ENCODE data around the gene CNMD.
"Not testable (repeated sequence)": the region's sequence is repeated elsewhere in the genome, so short reads cannot be mapped to it uniquely, and the experiment has no call there.

CNMD gene

DNA sequence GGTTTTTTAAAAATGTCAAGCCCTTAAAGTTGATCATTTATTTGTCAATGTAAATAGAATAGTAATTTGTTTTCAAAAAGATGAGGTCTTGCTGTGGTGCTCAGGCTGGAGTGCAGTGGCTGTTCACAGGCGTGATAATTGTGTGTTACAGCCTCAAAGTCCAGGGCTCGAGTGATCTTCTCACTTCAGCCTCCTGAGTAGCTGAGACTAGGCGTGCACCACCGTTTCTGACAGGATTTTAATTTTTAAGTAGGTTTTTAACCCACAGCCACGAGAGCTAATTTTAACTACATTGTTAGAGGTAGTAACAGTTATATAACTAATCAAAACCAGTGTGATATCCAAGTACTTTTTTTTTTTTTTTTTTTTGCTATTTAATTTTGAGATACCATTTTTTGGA, 43.1 kb downstream of the CNMD start:
- no peak for FAIRE-seq

DNA sequence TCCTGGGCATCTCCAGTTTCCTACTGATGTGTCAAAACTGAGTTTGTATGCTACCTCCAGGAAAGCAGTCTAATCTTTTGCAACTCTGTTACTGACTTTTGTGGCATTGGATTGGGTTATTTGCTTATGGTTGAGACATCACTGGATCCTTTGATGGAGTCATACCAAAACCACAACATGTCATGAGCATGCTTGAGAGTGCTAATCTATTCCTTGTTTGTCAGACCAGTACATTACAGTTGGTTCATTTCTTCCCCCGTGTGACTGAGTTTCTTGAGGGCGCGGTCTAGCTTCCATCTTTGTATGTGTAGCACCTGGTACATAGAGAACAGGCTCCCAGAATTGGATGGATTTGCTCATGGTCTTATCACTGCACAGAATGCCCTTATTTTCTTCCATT, 43.8 kb downstream of the CNMD start:
- no peak for DNase-seq (ENCODE audit: insufficient read length, low spot score)
- FAIRE-seq = no peak

More for the DNA sequence above, 43.1 kb downstream of the CNMD start:
- DNase-seq (ENCODE audit: insufficient read length, low spot score) = no peak

DNA sequence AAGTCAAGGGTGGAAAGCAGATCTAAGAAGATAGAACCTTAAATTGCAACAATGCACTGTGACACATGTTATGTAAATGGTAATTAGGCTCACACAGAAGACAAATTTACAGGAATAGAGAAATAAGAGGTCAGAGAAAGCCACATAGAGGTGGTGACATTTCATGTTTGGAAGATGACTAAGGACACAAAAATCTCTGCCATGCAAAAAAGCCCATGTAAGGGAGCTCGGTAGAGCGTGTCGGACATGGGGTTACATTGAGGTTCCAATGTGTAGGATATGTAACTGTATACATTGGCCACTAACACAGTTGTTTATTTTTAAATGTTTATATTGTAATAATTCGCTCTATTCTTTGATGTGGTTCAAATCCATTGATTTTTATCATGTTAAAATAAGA, 53.2 kb downstream of the CNMD start:
- no peak for DNase-seq (ENCODE audit: insufficient read length, low spot score)
- no peak for FAIRE-seq

- not testable (repeated sequence) for FAIRE-seq; DNase-seq (ENCODE audit: insufficient read length, low spot score)
Measured at GRCh38 chr13:52685806-52686205, 53.8 kb downstream of the CNMD start.

GRCh38 chr13:52677823-52678222, 61.8 kb downstream of the CNMD start:
- no peak for FAIRE-seq
- DNase-seq (ENCODE audit: insufficient read length, low spot score) = no peak

DNA sequence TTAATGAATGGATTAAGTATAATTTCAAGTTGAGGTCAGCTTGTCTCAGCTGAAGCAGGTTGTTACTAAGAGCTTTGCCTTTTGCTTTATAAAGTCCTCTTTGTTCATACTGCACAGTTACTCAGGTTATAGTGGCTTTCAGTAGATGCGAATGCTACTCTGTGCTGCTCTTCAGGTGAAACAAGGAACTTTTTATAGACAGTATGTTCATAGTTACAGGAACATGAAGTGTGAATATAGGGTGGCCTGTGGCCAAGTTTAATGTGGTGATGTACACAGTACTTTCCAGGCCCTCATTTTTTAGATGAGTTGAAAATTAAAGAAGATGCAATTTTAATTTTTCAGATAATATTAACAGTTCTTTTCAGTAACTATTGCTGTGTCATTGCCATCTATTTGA, 66.2 kb downstream of the CNMD start:
- FAIRE-seq = no peak

GRCh38 chr13:52670726-52671125, 68.9 kb downstream of the CNMD start:
- FAIRE-seq = no peak
- no peak for DNase-seq (ENCODE audit: insufficient read length, low spot score)

More for the DNA sequence above, 66.2 kb downstream of the CNMD start:
- no peak for DNase-seq (ENCODE audit: insufficient read length, low spot score)

DNA sequence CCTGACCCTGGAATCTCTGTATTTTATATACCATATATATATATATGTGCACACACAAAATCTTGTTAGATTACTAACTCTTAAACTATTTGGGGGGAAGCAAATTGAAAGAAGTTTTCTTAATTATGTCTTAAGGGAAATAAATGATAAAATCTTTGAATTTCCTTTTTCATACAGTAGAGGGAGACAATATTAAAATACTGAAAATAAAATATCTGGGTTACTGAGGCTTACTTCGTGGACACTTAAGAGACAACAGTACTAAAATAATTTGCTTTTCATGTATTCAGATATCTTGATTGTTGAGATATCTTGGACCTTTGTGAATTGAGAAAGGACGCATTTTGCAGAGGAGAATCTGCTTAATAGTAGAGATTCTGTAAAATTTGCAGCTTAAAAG, 69.9 kb downstream of the CNMD start:
- FAIRE-seq = no peak
- DNase-seq (ENCODE audit: insufficient read length, low spot score) = no peak

- no peak for FAIRE-seq
Measured at GRCh38 chr13:52665325-52665724, 74.3 kb downstream of the CNMD start.

DNA sequence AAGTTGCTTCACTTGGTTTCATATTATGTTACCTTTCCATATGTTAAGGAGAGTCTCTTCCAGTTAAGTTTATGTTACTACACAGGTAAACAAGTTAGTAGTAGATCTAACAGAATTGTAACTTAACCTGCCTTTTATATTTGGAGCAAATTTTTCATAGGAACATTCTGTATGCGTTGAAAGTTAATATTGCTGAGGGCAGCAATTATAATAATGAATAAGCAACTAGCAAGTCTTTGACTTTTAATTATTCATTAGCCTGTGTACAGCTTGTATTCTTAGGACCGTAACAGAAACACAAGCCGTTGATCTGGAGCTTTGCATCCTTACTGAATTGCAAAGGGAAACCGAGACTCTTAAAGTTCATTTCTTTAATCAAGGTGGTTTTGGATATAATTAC, 75.3 kb downstream of the CNMD start:
- FAIRE-seq (no peak), DNase-seq (ENCODE audit: insufficient read length, low spot score) (no peak)

More at GRCh38 chr13:52665325-52665724, 74.3 kb downstream of the CNMD start:
- DNase-seq (ENCODE audit: insufficient read length, low spot score) = no peak

GRCh38 chr13:52659340-52659739, 80.3 kb downstream of the CNMD start:
- no peak for DNase-seq (ENCODE audit: insufficient read length, low spot score)
- FAIRE-seq = no peak

Data from HTR-8/SVneo (cell line).